NOMO-1 treated with DMSO at 0.1 percent for 48 hours (cell line): Measurements from ENCODE around the gene CMTM8.
A peak's percentile ranks its signal among the peaks of the same experiment; 100 is the strongest.

Experiments
- DNase-seq: peaks from one replicate; lab custom pipeline; 2025; ENCODE audit not compliant: unreplicated experiment; lab: John Stamatoyannopoulos, UW

The CMTM8 gene

DNA sequence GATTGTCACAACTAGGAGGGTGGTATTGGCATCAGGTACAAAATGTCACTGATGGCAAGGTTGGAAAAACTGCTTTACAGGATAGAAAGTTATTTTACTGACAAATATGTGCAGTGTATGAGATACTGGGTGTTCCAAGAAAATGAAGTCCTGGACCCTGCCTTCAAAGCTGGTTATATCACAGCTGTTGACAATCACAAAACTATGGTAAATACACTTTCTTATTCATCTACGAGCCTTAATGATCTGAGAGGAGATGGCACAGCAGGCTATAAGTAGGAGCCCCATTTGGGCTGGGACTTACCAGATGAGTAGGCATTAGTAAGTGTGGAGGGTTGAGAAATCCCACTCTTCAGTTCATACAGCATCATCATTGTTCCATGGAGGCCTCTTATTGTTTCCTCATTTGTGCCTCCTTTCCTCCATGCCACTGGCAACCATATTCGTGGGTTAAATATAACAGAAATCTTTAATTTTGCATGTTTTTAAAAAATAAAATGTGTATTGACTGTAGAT is 66.9 kb downstream of the CMTM8 start:
- no peak for DNase-seq

GRCh38 chr3:32306072-32306471 is 67.6 kb downstream of the CMTM8 start:
- no peak for DNase-seq

DNA sequence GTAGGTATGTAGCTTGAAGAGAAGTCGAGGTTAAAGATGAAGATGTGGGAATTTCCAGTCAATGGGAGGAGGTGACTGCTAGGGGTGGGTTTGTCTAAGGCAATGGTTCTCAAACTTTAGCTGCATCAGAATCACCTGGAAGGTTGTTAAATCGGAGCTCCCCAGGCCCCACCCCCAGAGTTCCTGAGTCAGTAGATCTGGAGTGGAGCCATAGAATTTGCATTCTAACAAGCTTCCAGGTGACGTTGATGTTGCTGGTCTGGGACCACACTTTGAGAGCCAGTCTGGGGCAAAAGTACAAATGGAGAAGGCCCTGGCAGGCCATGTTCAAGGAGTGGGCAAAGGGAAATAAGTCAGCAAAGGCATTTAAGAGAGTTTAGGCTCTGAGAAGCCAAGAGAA is 69.1 kb downstream of the CMTM8 start:
- no peak for DNase-seq

DNA sequence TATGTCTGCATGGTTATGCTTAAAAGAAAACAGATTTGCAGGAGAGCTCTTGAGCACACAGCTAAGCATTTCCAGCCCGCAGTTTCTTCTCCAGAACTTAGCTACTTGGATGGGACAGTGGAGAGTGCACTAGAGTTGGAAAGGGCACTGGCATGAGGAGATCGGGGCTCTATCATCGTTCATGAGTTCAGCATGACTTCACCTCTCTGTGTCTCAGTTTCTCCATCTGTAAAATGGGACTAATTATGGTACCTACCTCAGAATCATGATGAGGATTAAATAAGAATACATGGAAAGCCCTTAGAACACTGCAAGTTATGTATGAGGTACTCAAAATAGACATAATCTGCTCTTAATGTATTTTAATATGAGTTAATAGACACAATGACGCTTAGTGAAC is 69.9 kb downstream of the CMTM8 start:
- no peak for DNase-seq

DNA sequence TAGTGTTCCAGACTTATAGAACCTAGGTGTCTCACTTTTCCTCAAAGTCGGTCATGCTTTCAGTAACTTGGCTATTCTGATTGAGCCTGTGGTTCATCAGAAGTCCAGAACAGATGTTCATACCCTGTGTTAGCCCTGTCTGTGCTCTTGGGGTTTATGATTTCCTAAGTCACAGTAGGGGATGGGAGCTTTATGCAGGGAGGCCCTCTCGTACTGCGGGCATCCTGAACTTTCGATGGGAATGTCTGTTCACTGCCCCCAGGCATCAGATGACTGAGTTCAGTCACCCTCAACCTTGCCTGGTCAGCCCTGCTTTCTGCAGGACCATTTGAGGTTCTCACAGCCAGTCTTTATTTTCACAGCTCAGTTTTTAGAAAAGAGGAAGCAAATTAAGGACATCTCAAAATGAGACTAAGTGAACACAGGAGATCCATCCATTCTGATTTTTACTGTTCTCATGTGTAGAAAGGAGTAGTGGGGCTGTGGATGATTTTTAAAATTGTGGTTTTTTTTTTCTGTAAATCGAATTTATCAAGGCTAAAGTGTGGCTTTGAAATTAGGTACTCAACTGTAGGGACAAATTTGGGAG is 71.3 kb downstream of the CMTM8 start:
- peak; percentile 42 for DNase-seq

- DNase-seq: no peak
Measured at GRCh38 chr3:32310336-32310735, 71.9 kb downstream of the CMTM8 start.

- no peak for DNase-seq
Measured at GRCh38 chr3:32310918-32311839, 72.7 kb downstream of the CMTM8 start.

DNA sequence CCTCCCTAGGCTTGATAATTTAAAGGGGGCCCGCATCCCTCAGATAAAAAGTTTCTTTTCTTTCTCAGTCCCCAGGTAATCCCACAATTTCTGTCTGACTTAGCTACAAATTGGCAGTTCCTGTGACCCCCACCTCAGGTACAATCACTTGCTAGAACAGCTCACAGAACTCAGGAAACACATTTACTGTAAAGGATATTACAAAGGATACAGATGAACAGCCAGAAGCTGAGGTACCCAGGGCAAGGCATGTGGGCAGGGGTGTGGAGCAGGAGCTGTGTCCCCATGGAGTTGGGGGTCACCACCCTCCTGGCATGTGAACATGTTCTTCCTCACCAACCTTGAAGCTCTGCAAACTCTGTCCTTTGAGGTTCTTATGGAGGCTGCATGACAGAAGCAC is 73.8 kb downstream of the CMTM8 start:
- no peak for DNase-seq

- no peak for DNase-seq
Measured at GRCh38 chr3:32313169-32313568, 74.7 kb downstream of the CMTM8 start.

DNA sequence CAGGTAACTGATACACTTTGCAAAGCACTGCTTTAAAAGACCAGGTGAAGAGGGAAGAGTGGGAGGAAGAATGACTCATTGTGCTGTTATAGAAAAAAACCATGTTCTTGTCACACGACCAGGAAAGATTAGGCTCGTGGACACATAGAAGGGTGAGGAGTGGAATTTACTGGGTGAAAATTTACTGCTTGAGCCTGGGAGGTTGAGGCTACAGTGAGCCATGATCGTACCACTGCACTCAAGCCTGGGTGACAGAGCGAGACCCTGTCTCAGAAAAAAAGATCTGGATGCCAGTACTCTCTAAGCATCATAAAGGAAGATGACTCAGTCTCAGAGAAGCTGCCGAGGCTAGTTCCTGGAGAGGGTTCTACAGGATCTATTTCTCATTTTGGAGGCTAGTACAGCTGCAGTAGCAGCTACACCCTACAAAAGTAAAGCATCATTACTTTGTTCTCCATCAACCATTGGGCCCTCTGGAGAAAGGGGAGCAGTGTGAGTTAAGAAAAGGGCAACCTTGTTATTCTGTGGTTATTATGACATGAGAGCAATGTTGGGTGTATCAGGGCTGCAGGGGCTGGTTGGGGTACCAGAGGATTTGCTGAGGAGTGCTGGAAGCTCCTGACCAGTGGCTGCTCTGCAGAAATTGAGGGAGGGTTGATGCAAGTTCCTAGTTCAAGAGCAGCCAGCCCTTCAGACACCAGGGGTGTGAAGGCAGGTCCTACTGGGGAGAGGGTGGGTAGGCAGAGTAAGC is 75.4 kb downstream of the CMTM8 start:
- no peak for DNase-seq

GRCh38 chr3:32315441-32315840 is 77.0 kb downstream of the CMTM8 start:
- no peak for DNase-seq

DNA sequence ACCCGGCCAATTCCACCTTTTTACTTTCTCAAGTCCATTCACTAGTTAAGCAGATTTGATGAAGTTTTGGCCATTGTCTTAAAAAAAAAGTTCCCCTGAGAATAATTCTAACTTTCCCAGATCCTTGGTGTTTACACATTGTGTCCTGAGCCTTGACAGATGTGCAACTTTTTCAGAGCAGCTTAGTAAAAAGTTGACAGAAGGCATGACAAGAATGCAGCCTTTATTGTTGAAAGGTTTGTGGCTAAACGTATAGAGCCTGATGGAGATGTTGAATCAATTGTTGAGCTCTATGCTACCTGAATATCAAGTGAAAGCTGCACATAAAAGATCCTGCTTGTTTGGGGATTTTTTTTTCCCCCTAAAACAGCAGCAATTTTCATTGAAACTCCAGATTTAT is 77.8 kb downstream of the CMTM8 start:
- no peak for DNase-seq

- DNase-seq: no peak
Measured at GRCh38 chr3:32316976-32317375, 78.5 kb downstream of the CMTM8 start.

DNA sequence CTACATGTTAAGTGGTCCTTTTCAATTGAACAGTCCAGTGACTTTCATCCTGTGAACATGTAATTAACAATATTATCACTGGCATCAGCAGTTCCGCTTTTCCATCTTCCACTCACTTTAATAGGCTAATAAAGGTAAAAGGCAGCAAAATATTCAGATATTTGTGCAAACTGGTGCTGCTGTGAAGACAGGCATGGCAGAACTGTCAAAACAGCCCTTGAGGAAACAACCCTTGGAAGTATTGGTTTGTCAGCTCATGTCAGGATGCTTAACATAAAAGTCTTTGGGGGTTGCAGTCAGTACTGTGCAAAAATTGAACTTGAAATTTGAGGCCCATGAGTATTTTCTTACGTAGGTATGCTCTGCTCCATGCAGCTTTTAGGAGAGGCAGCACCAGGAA is 81.1 kb downstream of the CMTM8 start:
- DNase-seq: no peak

DNA sequence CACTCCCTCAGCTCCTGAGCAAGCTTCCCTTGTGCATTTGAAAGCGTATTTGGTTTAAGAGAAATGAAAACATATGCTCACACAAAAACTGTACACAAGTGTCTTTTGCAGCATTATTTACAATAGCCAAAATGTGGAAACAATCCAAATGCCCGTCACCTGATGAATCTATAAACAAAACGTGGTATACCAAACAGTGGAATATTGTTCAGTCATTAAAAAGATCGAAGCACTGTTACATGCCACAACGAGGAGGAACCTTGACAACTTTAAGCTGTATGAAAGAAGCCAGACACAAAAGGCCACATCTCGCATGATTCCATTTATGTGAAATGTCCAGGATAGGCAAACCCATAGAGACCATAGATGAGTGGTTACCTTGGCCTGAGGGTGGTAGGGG is 81.6 kb downstream of the CMTM8 start:
- no peak for DNase-seq

GRCh38 chr3:32321095-32321790 is 82.8 kb downstream of the CMTM8 start:
- DNase-seq: no peak

DNA sequence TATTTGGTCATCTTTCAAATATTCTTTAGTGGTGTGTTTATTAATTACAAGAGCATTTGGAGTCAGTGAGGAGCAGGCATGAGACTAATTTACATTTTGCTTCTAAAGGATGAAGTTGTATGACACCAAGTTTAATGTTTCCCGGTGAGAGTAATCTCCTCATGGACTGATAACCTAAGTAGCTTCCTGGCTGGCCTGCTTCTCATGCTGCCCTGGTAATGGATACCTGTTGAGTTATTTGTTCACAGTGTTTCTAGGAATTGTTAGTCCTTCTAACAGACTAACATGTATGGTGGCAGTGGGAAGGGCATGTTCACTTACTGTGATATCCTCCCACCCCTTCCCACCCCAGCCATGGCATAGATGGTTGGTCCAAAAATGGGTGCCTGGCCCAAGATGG is 83.8 kb downstream of the CMTM8 start:
- no peak for DNase-seq

DNA sequence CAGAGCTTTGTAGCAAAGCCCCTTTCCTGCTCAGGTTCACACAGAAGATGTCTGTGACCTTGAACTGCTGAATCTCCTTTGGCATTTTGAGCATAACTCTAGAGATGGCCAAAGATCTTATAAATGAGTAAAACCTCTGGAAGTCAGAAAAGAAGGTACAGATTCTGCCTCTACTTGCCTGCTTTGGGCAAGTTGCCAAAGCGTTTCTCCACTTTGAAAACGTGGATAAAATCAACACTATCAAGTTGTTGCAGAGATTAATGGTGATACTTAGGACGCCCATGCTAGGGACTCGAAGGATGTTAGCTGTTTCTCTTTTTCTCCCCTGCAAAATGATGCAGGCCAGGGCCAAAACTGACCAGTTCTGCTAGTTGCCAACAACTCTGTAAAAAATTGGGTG is 85.1 kb downstream of the CMTM8 start:
- DNase-seq: no peak

GRCh38 chr3:32325201-32325600 is 86.7 kb downstream of the CMTM8 start:
- DNase-seq: no peak

GRCh38 chr3:32325927-32326326 is 87.4 kb downstream of the CMTM8 start:
- no peak for DNase-seq

GRCh38 chr3:32326795-32327194 is 88.3 kb downstream of the CMTM8 start:
- no peak for DNase-seq
